Psoas muscle (tissue), 8 donors: ENCODE data around the gene HMGN4. TPM values are rescaled to one million over a fixed set of nuclear protein-coding genes. Genes with fewer than 3 reads are reported as not detected.

Experiments used
- ATAC-seq, 4 donors: fragments of 200-7000 bp; cut with Tn5 transposase; one replicate each; pipeline ENCODE4 v1.9.1; 2020; ENCODE audit warnings: moderate library complexity in 3 of 4, mild to moderate bottlenecking in 2 of 4
- DNase-seq, 2 donors: peaks; one replicate each; pipeline ENCODE4 v3.0.0-alpha.2; 2020
- H3K27ac ChIP-seq: fragments of 200-600 bp; one replicate; pipeline ENCODE4 v1.8.0; 2022
- H3K27me3 ChIP-seq, 3 donors: fragments of 200-600 bp in 1 of 3; one replicate each; pipeline versions ENCODE4 v1.6.1 to v1.8.0; 2013 to 2022; ENCODE audit warnings: low read length in 2 of 3, mild to moderate bottlenecking in 2 of 3, moderate library complexity in 1 of 3; ENCODE audit not compliant: insufficient read depth in 3 of 3
- H3K36me3 ChIP-seq, 2 donors: fragments of 200-600 bp in 1 of 2; one replicate each; pipeline versions ENCODE4 v1.6.1 to v1.8.0; 2013 to 2022; ENCODE audit warnings: low read depth in 1 of 2, mild to moderate bottlenecking in 1 of 2, moderate library complexity in 1 of 2; ENCODE audit not compliant: insufficient read depth in 1 of 2
- H3K4me1 ChIP-seq: fragments of 200-600 bp; one replicate; pipeline ENCODE4 v1.8.0; 2022
- H3K4me3 ChIP-seq: fragments of 200-600 bp; one replicate; pipeline ENCODE4 v1.8.0; 2022; ENCODE audit warnings: mild to moderate bottlenecking
- H3K9me3 ChIP-seq: fragments of 200-600 bp; one replicate; pipeline ENCODE4 v1.8.0; 2022
- WGBS, 3 donors: extraction: QIAGEN DNeasy Blood & Tissue Kit; methylation state at CpG; one replicate each; pipeline versions ENCODE4 v1.1.6 to v1.1.7; 2013; 5-methylcytosine and 5-hydroxymethylcytosine counted together
- intact Hi-C, 2 donors: fragments of 100-400 bp; cut with DNase I; formaldehyde crosslinking; loops; one replicate each; pipeline versions ENCODE4 v1.11.0 to v1.14.2; 2022
- polyA plus RNA-seq, 3 donors: library from polyadenylated mRNA; stranded (reverse); fragments of 200-250 nt; gene quantifications; one replicate each; pipeline ENCODE4 v1.2.3, GENCODE V29; 2013
- total RNA-seq, 4 donors: library from RNA; stranded (reverse); fragmentation: NEBNext Ultra II Directional in 2 of 4; extraction: Animal tissue kit (Norgen Biotek cat#: 25700) in 2 of 4; gene quantifications; one replicate each; pipeline versions ENCODE4 v1.2.1 to v1.2.4, GENCODE V29; 2021 to 2023
- TF ChIP-seq, protein P1 (sequence below): fragments of 200-600 bp; IDR thresholded peaks from one replicate; pipeline ENCODE4 v1.8.0; 2022; ENCODE audit warnings: antibody characterized with exemption
- donor health status: healthy with polysubstance abuse.
- donor health status: DM: no; HTN: no; CAD: no; lungs with moderate emphysema.
- donor health status: Bipolar disorder and iron deficiency.
- donor health status: healthy.
- donor health status: DM: yes; HTN: yes; CAD: no.
- donor health status: DM: no; HTN: no; CAD: no.
- donor health status: DM: no; HTN: no; CAD: no.
- donor health status: DM: yes; HTN: yes; CAD: no.

Gene HMGN4
- total and polyA plus RNA-seq, 7 donors: 15.5 to 63.9 (median 29.7) TPM

DNA sequence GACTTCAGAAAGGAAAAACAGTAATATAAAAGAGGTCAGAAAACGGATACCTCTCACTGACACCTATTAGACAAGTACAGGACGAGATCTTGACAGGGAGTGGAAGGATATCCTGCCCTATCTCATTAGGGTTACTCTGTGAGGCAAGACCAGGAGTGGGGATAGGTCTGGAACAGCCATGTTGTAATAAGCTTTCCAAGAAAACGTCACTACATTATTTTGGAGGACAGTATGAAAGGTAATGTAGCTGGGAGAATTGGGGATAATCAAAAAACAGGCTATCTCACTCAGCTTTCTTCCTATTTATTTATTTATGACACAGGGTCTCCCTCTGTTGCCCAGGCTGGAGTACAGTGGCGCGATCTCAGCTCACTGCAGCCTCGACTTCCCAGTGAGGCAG lies 25.3 kb downstream of the HMGN4 start:
- DNase-seq (no peak), ATAC-seq (no peak)
- H3K9me3 ChIP-seq: no peaks in the 10 kb centered on the region
- no peak overlapping the region for H3K27ac ChIP-seq
- no peak overlapping the region for H3K4me3 ChIP-seq
- peaks cover 7% of the 10 kb centered on the region for H3K4me1 ChIP-seq
- TF ChIP-seq, protein P1, sequence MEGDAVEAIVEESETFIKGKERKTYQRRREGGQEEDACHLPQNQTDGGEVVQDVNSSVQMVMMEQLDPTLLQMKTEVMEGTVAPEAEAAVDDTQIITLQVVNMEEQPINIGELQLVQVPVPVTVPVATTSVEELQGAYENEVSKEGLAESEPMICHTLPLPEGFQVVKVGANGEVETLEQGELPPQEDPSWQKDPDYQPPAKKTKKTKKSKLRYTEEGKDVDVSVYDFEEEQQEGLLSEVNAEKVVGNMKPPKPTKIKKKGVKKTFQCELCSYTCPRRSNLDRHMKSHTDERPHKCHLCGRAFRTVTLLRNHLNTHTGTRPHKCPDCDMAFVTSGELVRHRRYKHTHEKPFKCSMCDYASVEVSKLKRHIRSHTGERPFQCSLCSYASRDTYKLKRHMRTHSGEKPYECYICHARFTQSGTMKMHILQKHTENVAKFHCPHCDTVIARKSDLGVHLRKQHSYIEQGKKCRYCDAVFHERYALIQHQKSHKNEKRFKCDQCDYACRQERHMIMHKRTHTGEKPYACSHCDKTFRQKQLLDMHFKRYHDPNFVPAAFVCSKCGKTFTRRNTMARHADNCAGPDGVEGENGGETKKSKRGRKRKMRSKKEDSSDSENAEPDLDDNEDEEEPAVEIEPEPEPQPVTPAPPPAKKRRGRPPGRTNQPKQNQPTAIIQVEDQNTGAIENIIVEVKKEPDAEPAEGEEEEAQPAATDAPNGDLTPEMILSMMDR: no peak
- H3K27me3 ChIP-seq: no peaks in the 10 kb centered on the region
- WGBS, 3 donors: 77 to 86% (median 81%) methylated on average over 6 of the region's 6 CpGs
- no peaks in the 10 kb centered on the region for H3K36me3 ChIP-seq
- intact Hi-C loops: loop anchor here in 1 of 2 donors (10.0 kb wide), 1 partner anchor 219 kb away; no protein-coding TSS in a partner anchor

DNA sequence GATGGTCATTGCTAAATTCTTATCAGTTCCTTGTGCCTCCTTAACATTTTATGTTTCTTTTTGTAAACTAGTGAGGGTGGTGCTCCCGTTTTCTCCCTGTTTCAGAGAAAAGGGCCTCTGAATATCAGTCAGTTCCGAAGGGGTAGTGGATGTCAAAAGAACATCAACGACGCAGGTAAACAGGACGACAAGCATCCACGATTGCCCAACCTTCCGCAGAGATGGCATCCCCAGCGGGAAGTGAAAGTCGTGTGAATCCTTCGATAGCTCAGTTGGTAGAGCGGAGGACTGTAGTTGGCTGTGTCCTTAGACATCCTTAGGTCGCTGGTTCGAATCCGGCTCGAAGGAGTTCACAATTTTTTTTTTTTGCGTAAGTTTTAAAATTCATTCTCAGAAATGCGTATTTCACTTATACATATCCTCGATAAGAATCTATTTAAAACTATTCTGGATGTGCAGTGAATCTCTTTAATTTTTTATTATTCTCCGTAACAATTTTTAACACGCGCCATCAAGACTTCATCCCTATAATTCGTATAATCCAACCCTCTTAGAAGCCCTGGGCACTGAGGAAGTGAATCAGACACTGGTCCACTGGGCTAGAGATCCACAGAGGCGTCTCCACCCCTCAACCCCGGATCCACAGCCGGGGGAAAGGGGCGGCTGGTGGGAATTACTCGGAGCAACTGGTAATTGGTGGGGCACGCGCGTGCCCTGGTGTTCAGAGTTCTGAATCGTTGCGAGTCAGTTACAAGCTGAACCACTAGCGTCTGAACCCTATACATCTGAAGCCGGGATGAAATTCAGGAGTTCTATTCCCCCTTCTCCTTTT lies 30.7 kb downstream of the HMGN4 start:
- H3K4me3 ChIP-seq: peak overlapping the region; percentile 70
- intact Hi-C loops: loop anchor here (1.0 to 10.0 kb wide), 3 partner anchors 14 to 224 kb away; partner anchors contain the start of gene HMGN4 (in 1 of the 2)
- ATAC-seq (peak; percentile 79 to 91 (median 83)), DNase-seq (peak; percentile 87 to 93)
- 2 to 5% (median 3%) methylated on average over 34 of the region's 34 CpGs for WGBS, 3 donors
- H3K36me3 ChIP-seq: no peaks in the 10 kb centered on the region
- H3K27me3 ChIP-seq: no peaks in the 10 kb centered on the region
- H3K4me1 ChIP-seq: peaks cover 7% of the 10 kb centered on the region
- H3K27ac ChIP-seq: peak overlapping the region; percentile 43
- H3K9me3 ChIP-seq: no peaks in the 10 kb centered on the region
- TF ChIP-seq, protein P1: no peak

DNA sequence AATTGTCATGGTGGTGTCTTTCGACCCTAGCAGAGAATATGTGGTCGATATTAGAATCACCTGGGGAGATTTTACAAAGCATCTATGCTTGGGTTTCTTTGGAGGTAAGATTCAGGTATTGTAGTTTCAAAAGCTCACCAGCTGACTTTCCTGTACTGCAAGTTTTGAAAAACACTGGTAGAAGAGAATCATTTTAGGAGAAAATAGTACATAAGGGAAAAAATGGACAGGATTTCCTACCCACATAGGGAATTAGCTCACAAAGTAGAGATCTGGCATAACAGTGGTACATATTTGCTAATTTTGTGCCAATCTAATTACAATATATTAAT lies 31.2 kb downstream of the HMGN4 start:
- ATAC-seq: no peak
- intact Hi-C loops: loop anchor here (2.0 to 10.0 kb wide), 2 partner anchors 15 to 225 kb away; no protein-coding TSS in a partner anchor
- Histone ChIP-seq H3K36me3 (no peaks in the 10 kb centered on the region), H3K4me1 (peaks cover 7% of the 10 kb centered on the region), H3K4me3 (peak overlapping the region; percentile 70), H3K27ac (no peak overlapping the region), H3K27me3 (no peaks in the 10 kb centered on the region), H3K9me3 (no peaks in the 10 kb centered on the region)
- no peak for DNase-seq
- TF ChIP-seq, protein P1: no peak
- 3 to 22% (median 11%) methylated on average over 2 of the region's 2 CpGs for WGBS, 3 donors

DNA sequence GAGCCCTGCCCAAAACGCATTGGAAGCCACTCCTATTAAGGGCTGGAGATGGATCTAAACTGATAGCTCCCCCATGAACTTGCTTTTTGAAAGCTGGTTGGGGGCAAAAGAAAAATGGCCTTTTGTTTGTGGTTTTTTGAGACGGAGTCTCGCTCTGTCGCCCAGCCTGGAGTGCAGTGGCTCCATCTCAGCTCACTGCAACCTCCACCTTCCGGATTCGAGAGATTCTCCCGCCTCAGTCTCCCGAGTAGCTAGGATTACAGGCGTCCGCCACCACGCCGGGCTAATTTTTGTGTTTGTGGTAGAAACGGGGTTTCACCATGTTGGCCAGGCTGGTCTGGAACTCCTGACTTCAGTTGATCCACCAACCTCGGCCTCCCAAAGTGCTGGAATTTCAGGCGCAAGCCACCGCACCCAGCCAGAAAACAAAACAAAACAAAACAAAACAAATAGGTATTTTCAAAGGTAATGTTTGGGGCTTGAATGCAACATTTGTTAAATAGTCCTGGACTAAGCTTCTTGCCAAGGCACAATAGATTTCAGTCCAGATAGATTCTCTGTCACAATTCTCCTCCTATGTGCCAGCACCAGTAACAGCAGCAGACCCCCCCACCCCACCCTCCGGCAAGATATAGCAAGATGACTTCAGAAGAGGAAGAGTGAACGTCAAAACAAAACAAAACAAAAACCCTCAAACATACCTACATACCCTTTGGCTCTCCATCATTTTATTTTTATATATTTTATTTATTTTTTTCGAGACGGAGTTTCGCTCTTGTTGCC lies 32.1 kb downstream of the HMGN4 start:
- H3K36me3 ChIP-seq: no peaks in the 10 kb centered on the region
- no peaks in the 10 kb centered on the region for H3K9me3 ChIP-seq
- no peak overlapping the region for H3K4me3 ChIP-seq
- no peak overlapping the region for H3K27ac ChIP-seq
- no peaks in the 10 kb centered on the region for H3K27me3 ChIP-seq
- TF ChIP-seq, protein P1: no peak
- ATAC-seq (no peak), DNase-seq (no peak)
- 80 to 82% (median 80%) methylated on average over 21 of the region's 21 CpGs for WGBS, 3 donors
- peaks cover 7% of the 10 kb centered on the region for H3K4me1 ChIP-seq
- intact Hi-C loops: no loop called here
